Measurements from ENCODE around the gene PRDM11.

DNA sequence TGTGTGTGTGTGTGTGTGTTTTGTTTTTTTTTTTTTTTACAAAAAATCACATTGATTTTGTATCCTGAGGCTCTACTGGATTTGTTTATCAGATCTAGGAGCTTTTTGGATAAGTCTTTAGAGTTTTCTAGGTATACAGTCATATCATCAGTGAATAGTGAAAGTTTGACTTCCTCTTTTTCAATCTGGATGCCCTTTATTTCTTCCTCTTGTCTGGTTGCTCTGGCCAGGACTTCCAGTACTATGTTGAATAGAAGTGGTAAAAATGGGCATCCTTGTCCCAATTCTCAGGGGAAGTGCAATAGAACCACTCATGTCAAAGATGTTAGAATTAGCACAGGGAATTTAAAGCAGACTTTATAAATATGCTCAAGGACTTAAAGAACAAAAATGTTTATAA lies 32.6 kb upstream of the PRDM11 start:
- no peak for TF ChIP-seq EZH2 (IDR thresholded peaks at IDR 0.05; ENCODE audit: borderline replicate concordance, low read length)
- TF ChIP-seq, protein P1, sequence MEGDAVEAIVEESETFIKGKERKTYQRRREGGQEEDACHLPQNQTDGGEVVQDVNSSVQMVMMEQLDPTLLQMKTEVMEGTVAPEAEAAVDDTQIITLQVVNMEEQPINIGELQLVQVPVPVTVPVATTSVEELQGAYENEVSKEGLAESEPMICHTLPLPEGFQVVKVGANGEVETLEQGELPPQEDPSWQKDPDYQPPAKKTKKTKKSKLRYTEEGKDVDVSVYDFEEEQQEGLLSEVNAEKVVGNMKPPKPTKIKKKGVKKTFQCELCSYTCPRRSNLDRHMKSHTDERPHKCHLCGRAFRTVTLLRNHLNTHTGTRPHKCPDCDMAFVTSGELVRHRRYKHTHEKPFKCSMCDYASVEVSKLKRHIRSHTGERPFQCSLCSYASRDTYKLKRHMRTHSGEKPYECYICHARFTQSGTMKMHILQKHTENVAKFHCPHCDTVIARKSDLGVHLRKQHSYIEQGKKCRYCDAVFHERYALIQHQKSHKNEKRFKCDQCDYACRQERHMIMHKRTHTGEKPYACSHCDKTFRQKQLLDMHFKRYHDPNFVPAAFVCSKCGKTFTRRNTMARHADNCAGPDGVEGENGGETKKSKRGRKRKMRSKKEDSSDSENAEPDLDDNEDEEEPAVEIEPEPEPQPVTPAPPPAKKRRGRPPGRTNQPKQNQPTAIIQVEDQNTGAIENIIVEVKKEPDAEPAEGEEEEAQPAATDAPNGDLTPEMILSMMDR (IDR thresholded peaks at IDR 0.05; ENCODE audit: low read length) = no peak

Data from OCI-LY1 (cell line).